HFFc6 (cell line): Measurements from ENCODE around the gene SEBOX. TPM values are rescaled to one million over a fixed set of nuclear protein-coding genes. Genes with fewer than 3 reads are reported as not detected.

Source experiments
- DNase-seq: peaks from one replicate; pipeline ENCODE4 v3.0.0-alpha.2; 2018
- H3K27ac Mint-ChIP-seq: 2 replicates; pipeline ENCODE4 v1.8.0; 2020; ENCODE audit warnings: mild to moderate bottlenecking, mixed read lengths
- H3K27me3 Mint-ChIP-seq: 2 replicates; pipeline ENCODE4 v1.8.0; 2021; ENCODE audit warnings: mild to moderate bottlenecking, moderate library complexity, mixed read lengths; ENCODE audit not compliant: insufficient read depth
- H3K36me3 Mint-ChIP-seq: 2 replicates; pipeline ENCODE4 v1.8.0; 2021; ENCODE audit warnings: low read depth, mixed read lengths
- H3K4me1 Mint-ChIP-seq: 2 replicates; pipeline ENCODE4 v1.8.0; 2020; ENCODE audit warnings: low read depth, mixed read lengths
- H3K4me3 Mint-ChIP-seq: 2 replicates; pipeline ENCODE4 v1.8.0; 2020; ENCODE audit warnings: mild to moderate bottlenecking, moderate library complexity, mixed read lengths
- H3K9me3 Mint-ChIP-seq: 2 replicates; pipeline ENCODE4 v1.8.0; 2020; ENCODE audit warnings: mild to moderate bottlenecking, mixed read lengths
- total RNA-seq, 6 experiments: library from RNA; stranded (reverse); fragmentation: NEBNext Ultra II Directional; extraction: Animal tissue kit (Norgen Biotek cat#: 25700); gene quantifications; 2 replicates in 1 of 6; 3 replicates in 5 of 6; pipeline ENCODE4 v1.2.3, GENCODE V29; 2021
- TF ChIP-seq, protein P1 (sequence below): fragments of 200-600 bp; sonication (generic); IDR thresholded peaks from 2 replicates; pipeline ENCODE4 v1.5.0; 2021; ENCODE audit warnings: antibody characterized with exemption, mild to moderate bottlenecking

SEBOX gene
- total RNA-seq, 6 experiments from 2014 or later: not detected

DNA sequence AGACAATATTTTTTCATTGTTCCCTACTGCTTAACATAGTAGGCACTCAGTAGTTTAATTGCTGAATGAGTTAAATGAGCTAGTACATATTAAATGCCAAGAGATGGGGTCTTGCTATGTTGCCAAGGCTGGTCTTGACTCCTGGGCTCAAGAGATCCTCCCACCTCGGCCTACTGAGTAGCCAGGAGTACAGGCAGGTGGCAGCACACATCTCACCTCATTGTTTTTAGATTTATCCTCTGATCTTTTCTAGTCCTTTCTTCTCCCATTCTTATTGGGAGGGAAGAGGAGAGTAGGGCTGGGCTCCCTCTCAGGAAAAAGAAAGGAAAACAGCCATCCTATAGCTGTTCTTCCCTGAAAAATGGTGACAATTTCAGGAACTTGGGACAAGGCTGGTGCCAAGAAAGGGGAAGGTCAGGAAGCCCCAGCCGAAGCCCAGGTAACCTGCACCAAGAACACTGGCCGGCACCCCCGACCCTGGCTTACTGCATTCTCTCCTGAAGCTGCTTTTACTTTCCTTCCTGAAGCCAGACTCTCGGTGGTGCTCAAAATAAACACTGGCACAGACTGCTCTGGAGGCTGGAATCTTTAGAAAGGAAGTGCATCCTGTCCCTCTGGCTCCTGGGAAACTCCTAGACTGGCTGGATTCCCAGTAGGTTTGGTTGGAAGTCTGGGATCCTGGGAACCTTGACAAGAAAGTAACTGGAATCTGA, 26.8 kb downstream of the SEBOX start:
- Mint-ChIP-seq H3K4me1 (peaks cover 49% of the 10 kb centered on the region), H3K4me3 (peak overlapping the region; percentile 98), H3K27me3 (peaks cover 2% of the 10 kb centered on the region), H3K27ac (peak overlapping the region; percentile 99), H3K9me3 (no peaks in the 10 kb centered on the region), H3K36me3 (peaks cover 26% of the 10 kb centered on the region)
- DNase-seq: peak; percentile 72
- TF ChIP-seq, protein P1, sequence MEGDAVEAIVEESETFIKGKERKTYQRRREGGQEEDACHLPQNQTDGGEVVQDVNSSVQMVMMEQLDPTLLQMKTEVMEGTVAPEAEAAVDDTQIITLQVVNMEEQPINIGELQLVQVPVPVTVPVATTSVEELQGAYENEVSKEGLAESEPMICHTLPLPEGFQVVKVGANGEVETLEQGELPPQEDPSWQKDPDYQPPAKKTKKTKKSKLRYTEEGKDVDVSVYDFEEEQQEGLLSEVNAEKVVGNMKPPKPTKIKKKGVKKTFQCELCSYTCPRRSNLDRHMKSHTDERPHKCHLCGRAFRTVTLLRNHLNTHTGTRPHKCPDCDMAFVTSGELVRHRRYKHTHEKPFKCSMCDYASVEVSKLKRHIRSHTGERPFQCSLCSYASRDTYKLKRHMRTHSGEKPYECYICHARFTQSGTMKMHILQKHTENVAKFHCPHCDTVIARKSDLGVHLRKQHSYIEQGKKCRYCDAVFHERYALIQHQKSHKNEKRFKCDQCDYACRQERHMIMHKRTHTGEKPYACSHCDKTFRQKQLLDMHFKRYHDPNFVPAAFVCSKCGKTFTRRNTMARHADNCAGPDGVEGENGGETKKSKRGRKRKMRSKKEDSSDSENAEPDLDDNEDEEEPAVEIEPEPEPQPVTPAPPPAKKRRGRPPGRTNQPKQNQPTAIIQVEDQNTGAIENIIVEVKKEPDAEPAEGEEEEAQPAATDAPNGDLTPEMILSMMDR: peak; percentile 22; the same call in 1 of the 2 replicates

DNA sequence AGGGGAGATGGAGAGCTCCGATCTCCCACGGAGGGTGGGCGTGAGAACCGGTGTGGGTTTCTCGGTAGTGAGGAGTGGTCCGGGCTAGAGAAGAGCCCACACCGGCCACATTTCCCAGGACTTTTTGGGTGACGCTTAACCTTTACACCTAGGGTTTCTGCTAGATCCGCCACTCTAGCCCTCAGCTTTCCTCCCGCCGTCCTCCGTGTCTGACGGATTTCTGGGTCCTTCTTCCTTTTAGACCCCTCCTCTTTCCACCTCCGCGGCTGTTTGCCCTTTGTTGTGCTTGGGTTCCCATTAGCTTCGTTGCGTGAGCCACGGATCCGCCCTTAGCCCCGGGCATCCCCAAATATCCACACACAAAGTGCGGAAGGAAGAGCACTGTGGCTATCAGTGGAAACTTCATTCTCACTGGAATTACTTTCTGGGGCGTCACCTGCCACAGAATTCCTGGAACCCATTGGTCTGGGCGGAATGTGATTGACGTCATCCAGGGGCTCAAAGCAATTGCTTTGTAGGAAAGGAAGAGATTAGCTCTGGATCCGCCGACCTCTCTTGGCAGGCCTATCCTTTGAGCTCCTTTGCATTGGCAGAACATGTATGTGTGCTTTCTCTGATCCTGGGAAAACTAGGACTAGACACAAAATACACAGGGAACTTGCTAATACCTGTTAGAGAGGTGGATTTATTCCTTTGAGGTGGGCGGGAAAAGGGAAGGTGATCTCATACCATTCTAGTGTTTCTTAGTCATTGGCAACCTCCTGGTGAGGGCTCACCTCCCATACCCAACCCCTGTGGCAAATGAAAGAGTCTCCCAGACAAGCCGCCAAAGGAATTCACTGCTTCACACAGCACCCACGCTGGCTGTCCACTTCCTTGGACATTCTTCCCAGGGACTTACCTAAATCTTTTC, 28.8 kb downstream of the SEBOX start:
- TF ChIP-seq, protein P1: no peak
- DNase-seq: peak; percentile 89
- Mint-ChIP-seq H3K4me1 (peaks cover 57% of the 10 kb centered on the region), H3K27me3 (peaks cover 2% of the 10 kb centered on the region), H3K4me3 (peak overlapping the region; percentile 98), H3K9me3 (no peaks in the 10 kb centered on the region), H3K36me3 (peaks cover 26% of the 10 kb centered on the region), H3K27ac (peak overlapping the region; percentile 99)

DNA sequence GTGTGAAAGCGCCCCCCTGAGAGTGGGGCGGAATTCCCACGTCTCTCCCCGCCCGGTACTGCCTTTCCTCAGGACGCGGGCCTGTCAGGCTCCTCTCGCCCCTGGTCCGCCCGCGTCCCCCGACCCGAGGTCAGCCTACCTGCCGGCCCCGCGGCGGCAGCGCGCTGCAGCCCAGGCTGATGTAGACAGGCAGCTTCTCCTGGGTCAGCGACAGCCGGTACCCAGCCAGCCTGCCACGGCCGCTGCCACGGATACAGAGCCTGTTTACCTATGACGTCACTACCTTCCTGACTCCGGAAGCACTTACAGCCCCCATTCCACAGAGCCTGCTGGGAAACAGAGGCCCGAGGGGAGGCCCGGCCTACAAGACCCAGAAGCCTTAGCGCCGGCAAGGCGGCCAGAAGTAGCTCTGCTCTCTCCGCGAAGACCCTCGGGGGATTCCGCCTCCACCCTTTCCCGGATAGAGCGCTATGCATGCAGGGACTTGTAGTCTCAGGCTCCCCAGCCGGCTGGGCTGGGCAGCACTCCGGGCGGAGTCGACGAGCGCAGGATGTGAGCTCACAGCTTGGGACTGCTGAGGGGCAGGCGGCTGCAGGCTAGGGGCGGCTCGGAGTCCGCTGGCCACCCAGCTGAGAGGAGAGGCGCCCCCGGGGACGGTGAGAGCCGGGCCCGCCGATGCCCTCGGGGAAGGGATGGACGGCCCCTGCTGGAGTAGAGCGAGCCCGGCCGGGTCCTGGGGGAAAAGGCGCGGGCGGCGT, 29.6 kb downstream of the SEBOX start, which contains the start of the genes IFT20 and TNFAIP1:
TSS of gene IFT20 (minus strand) at position 272 of the 758 bp plus-strand sequence. CDS start 3,487 bp downstream, outside the sequence.
TSS of gene TNFAIP1 (plus strand) at position 561 of the 758 bp plus-strand sequence. CDS start 3,761 bp downstream, outside the sequence.
- Mint-ChIP-seq H3K27ac (peak within 1 kb of the TSS; percentile 99), H3K4me3 (peak within 1 kb of the TSS; percentile 98), H3K4me1 (peaks cover 57% of the 10 kb centered on the region), H3K36me3 (peaks cover 26% of the 10 kb centered on the region), H3K9me3 (no peaks in the 10 kb centered on the region), H3K27me3 (peaks cover 2% of the 10 kb centered on the region)
- TF ChIP-seq, protein P1: no peak; the same call in 1 of the 2 replicates
- DNase-seq: peak; percentile 100

DNA sequence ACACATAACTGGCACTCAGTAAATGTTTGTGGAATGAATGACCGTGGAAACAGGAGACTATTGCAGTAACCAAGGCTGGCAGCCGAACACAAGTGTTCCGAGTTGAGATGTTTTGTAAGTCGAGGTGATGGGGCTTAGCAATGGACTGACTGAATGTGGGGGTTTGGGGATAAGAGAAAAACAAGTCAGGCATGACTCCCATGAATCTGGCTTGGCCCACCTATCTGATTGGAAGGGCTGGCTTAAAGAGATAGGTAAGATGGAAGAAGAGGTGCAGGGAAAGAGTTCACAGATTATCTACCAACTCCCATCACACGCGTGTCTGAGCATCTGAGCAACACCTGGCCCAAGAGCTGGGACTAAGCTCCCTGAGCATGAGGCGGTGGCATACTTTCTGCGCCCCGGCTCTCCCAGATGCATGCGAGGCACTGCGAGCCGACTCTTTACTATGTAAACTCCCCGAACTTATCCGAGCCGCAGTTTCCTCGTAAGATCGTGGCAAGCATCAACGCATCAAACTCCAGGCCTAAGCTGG, 30.3 kb downstream of the SEBOX start:
- DNase-seq: peak; percentile 42

More for the DNA sequence above, 30.3 kb downstream of the SEBOX start:
- peak overlapping the region; percentile 99 for H3K27ac Mint-ChIP-seq
- H3K9me3 Mint-ChIP-seq: no peaks in the 10 kb centered on the region
- peaks cover 57% of the 10 kb centered on the region for H3K4me1 Mint-ChIP-seq
- H3K4me3 Mint-ChIP-seq: peak overlapping the region; percentile 98
- H3K36me3 Mint-ChIP-seq: peaks cover 26% of the 10 kb centered on the region
- peaks cover 2% of the 10 kb centered on the region for H3K27me3 Mint-ChIP-seq
- TF ChIP-seq, protein P1: 0 out of 2 replicates have a peak, but pooled peaks have one; percentile 28
